Breast epithelium (tissue), 4 donors: ENCODE data around the gene TMC5. TPM values are rescaled to one million over a fixed set of nuclear protein-coding genes. Genes with fewer than 3 reads are reported as not detected.

Experiments
- DNase-seq, 2 donors: peaks; one replicate each; pipeline ENCODE4 v3.0.0-alpha.2; 2019; ENCODE audit warnings: low spot score in 2 of 2
- H3K27ac ChIP-seq, 2 donors: fragments of 200-600 bp; sonication (generic) in 1 of 2; one replicate each; pipeline ENCODE4 v1.5.1; 2016 to 2019; ENCODE audit warnings: mild to moderate bottlenecking in 1 of 2
- H3K27me3 ChIP-seq, 2 donors: fragments of 200-600 bp; sonication (generic) in 1 of 2; one replicate each; pipeline versions ENCODE4 v1.5.1 to v1.6.0; 2017 to 2019; ENCODE audit warnings: control low read depth in 1 of 2, mild to moderate bottlenecking in 1 of 2
- H3K36me3 ChIP-seq: fragments of 200-600 bp; one replicate; pipeline ENCODE4 v1.5.1; 2019
- H3K4me1 ChIP-seq, 2 donors: fragments of 200-600 bp; sonication (generic); one replicate each; pipeline ENCODE4 v1.5.1; 2016 to 2019; ENCODE audit warnings: control low read depth in 1 of 2
- H3K4me3 ChIP-seq, 3 donors: fragments of 200-600 bp; sonication (generic); 1 replicate in 2 of 3; 2 replicates in 1 of 3; pipeline ENCODE4 v1.5.1; 2016 to 2019; ENCODE audit warnings: mild to moderate bottlenecking in 3 of 3, moderate library complexity in 2 of 3
- H3K9me3 ChIP-seq, 2 donors: fragments of 200-600 bp; sonication (generic) in 1 of 2; one replicate each; pipeline ENCODE4 v1.5.1; 2016 to 2019; ENCODE audit warnings: control low read depth in 1 of 2
- POLR2A ChIP-seq: fragments of 450-650 bp; IDR thresholded peaks from one replicate; pipeline ENCODE4 v1.6.1; 2016; ENCODE audit warnings: antibody characterized with exemption, mild to moderate bottlenecking, moderate library complexity
- POLR2AphosphoS5 ChIP-seq, 3 donors: sonication (generic); formaldehyde crosslinking; IDR thresholded peaks; one replicate each; pipeline ENCODE4 v1.6.1; 2017; ENCODE audit warnings: antibody characterized with exemption in 3 of 3
- intact Hi-C: fragments of 100-400 bp; cut with DNase I; formaldehyde crosslinking; loops from one replicate; pipeline ENCODE4 v1.15.1; 2023; ENCODE audit warnings: low total_unique reads
- total RNA-seq, 3 donors: library from RNA; depleted of rRNA; stranded (reverse); fragments of >200 nt; gene quantifications; one replicate each; pipeline ENCODE4 v1.1.0, GENCODE V29; 2016
- TF ChIP-seq, protein P1 (sequence below), 3 donors: fragments of 450-650 bp; IDR thresholded peaks; one replicate each; pipeline ENCODE4 v1.5.1; 2016 to 2017; ENCODE audit warnings: antibody characterized with exemption in 3 of 3, mild to moderate bottlenecking in 3 of 3, moderate library complexity in 3 of 3

Gene TMC5
- total RNA-seq, 3 donors from 2014 or later = under 0.01 to 40.3 (median 28.8) TPM

DNA sequence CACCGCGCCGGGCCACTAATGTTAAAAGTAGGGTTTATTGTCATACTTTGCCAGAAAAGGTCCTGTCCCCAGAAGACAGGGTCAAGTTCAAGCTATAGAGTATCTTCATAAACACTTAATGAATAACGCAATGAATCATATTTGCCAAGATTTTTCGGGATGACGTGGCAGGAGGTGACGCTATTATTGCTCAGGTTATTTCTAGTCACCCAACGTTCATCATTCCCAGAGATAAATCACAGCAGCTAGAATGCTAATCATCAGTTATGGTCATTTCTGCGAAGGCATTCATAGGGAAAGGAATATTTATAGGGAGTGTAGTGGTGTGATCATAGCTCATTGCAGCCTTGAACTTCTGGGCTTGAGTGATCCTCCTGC is 2.0 kb downstream of the TMC5 start:
- H3K9me3 ChIP-seq = no peaks in the 10 kb centered on the region
- no peaks in the 10 kb centered on the region for H3K27me3 ChIP-seq
- H3K36me3 ChIP-seq = no peaks in the 10 kb centered on the region
- no peak for DNase-seq
- H3K27ac ChIP-seq = no peak overlapping the region
- no peaks in the 10 kb centered on the region for H3K4me1 ChIP-seq
- no peak for TF ChIP-seq POLR2A
- TF ChIP-seq POLR2AphosphoS5 (IDR thresholded peaks at IDR 0.05) = no peak
- TF ChIP-seq, protein P1, sequence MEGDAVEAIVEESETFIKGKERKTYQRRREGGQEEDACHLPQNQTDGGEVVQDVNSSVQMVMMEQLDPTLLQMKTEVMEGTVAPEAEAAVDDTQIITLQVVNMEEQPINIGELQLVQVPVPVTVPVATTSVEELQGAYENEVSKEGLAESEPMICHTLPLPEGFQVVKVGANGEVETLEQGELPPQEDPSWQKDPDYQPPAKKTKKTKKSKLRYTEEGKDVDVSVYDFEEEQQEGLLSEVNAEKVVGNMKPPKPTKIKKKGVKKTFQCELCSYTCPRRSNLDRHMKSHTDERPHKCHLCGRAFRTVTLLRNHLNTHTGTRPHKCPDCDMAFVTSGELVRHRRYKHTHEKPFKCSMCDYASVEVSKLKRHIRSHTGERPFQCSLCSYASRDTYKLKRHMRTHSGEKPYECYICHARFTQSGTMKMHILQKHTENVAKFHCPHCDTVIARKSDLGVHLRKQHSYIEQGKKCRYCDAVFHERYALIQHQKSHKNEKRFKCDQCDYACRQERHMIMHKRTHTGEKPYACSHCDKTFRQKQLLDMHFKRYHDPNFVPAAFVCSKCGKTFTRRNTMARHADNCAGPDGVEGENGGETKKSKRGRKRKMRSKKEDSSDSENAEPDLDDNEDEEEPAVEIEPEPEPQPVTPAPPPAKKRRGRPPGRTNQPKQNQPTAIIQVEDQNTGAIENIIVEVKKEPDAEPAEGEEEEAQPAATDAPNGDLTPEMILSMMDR (IDR thresholded peaks at IDR 0.05) = no peak
- H3K4me3 ChIP-seq = no peak overlapping the region
- intact Hi-C loops = no loop called here

DNA sequence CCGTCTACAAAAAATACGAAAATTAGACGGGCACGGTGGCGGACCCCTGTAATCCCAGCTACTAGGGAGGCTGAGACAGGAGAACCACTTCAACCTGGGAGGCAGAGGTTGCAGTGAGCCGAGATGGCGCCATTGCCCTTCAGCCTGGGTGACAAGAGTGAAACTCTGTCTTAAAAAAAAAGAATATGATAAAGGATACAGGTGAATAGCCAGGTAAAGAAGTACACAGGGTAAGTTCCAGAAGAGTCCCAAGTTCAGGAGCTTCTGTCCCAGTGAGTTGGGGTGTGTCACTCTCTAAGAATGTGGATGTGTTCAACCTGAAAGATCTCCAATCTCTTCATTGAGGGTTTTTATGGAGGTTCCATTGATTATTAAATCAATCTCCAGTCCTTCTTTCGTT is 6.8 kb downstream of the TMC5 start:
- Histone ChIP-seq H3K4me3 (no peak overlapping the region), H3K27me3 (no peaks in the 10 kb centered on the region), H3K27ac (no peak overlapping the region), H3K36me3 (no peaks in the 10 kb centered on the region), H3K4me1 (no peaks in the 10 kb centered on the region), H3K9me3 (no peaks in the 10 kb centered on the region)
- no peak for TF ChIP-seq POLR2AphosphoS5 (IDR thresholded peaks at IDR 0.05)
- no peak for TF ChIP-seq POLR2A
- TF ChIP-seq, protein P1 (IDR thresholded peaks at IDR 0.05) = no peak
- no peak for DNase-seq
- intact Hi-C loops = no loop called here

DNA sequence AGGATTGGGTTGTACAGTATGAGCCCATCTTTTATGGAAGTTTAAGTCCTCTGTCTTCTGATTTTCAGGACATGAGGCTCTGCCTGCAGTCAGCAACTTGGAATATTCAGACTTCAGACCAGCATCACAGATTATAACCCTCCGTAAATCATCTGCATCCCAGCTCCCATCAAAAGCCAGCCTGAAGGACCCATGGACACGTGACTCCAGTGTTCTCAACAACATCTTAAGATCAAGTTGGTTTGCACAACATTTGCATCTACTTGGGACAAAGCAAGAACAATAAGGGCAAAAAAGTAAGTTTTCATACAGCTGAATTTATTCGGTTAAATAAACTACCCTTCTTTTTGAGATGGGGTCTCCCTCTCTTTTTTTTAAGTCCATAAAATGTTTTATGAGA is 12.7 kb downstream of the TMC5 start:
- H3K27ac ChIP-seq = peak overlapping the region; percentile 77 to 85
- no peaks in the 10 kb centered on the region for H3K4me1 ChIP-seq
- no peaks in the 10 kb centered on the region for H3K36me3 ChIP-seq
- H3K4me3 ChIP-seq = no peak overlapping the region
- no peak for TF ChIP-seq POLR2AphosphoS5 (IDR thresholded peaks at IDR 0.05)
- TF ChIP-seq, protein P1 (IDR thresholded peaks at IDR 0.05) = no peak
- TF ChIP-seq POLR2A = no peak
- no peak for DNase-seq
- intact Hi-C loops = no loop called here
- no peaks in the 10 kb centered on the region for H3K27me3 ChIP-seq
- H3K9me3 ChIP-seq = no peaks in the 10 kb centered on the region

DNA sequence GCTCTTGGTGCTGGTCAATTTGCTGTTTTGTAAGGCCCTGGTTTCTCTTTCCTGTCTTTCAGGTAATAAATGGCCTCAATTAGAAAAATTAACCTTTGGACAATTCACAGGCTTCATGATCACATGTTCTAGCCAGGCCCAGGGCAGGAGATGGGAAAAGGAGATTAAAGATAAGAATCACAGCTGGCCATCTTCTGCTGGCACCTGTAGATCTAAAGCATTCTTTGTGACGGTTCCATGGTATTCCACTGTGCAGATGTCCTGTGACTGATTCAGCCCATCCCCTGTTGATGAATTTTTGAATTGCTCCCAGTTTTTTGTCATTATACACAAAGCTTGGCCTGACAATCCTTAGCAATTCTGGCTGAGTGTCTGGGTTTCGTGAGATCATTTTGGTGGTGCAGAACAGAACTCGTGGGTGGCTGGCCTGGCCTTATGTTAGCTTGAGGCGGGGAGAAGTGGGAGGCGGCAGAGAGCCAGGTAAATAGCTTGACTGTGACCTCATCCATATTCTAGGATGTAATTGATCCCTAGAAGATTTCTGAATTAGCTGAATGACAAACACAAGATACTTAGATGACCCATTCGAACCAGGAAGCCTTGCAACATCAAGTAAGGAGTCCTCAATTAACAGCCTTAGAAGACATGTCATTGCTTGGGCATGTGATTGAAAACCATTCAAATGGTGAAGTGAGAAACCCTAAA is 14.1 kb downstream of the TMC5 start:
- DNase-seq = peak in 1 of 2 donors; percentile 52
- Histone ChIP-seq H3K27ac (peak overlapping the region; percentile 69 to 85), H3K4me1 (no peaks in the 10 kb centered on the region), H3K36me3 (no peaks in the 10 kb centered on the region), H3K4me3 (no peak overlapping the region), H3K27me3 (no peaks in the 10 kb centered on the region), H3K9me3 (no peaks in the 10 kb centered on the region)
- no peak for TF ChIP-seq POLR2AphosphoS5 (IDR thresholded peaks at IDR 0.05)
- TF ChIP-seq, protein P1 (IDR thresholded peaks at IDR 0.05) = peak in 1 of 3 donors; percentile 15
- intact Hi-C loops = no loop called here

DNA sequence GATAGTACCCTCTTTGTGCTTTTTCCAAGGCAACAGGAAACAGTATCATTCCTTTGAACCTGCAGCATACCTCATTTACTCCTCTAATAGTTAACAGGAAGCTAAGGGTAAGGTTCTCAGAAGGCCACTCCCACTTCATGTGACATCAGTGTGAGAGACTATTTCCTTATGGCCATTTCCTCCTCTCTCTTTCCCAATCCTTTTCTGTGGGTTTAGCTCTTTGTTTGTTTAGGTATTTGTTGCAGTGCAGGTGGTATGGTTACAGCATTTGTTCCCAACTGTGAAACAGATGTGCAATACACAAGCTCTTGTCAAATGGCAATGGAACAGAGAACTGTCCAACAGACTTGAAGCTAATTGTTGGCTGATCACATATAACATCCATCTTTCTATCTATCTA is 14.7 kb downstream of the TMC5 start:
- Histone ChIP-seq H3K4me1 (peaks cover 0 to under 1% of the 10 kb centered on the region in 2 donors), H3K9me3 (no peaks in the 10 kb centered on the region), H3K4me3 (no peak overlapping the region), H3K27me3 (no peaks in the 10 kb centered on the region), H3K27ac (peak overlapping the region; percentile 69 to 85), H3K36me3 (no peaks in the 10 kb centered on the region)
- DNase-seq = peak in 1 of 2 donors; percentile 30
- intact Hi-C loops = no loop called here
- no peak for TF ChIP-seq POLR2A
- TF ChIP-seq POLR2AphosphoS5 (IDR thresholded peaks at IDR 0.05) = peak in 1 of 3 donors; percentile 73
